Measurements from ENCODE around the gene IPO11.
"Not testable (repeated sequence)": the region's sequence is repeated elsewhere in the genome, so short reads cannot be mapped to it uniquely, and the experiment has no call there.

Gene IPO11

GRCh38 chr5:62652225-62652624, 239.7 kb downstream of the IPO11 start:
- DNase-seq = no peak

- no peak for DNase-seq
Measured at GRCh38 chr5:62653001-62653863, 240.7 kb downstream of the IPO11 start.

GRCh38 chr5:62653864-62654575, 241.5 kb downstream of the IPO11 start:
- DNase-seq = no peak

- not testable (repeated sequence) for DNase-seq
Measured at GRCh38 chr5:62657772-62658171, 245.2 kb downstream of the IPO11 start.

GRCh38 chr5:62661126-62661525, 248.6 kb downstream of the IPO11 start:
- no peak for DNase-seq

- no peak for DNase-seq
Measured at GRCh38 chr5:62662521-62662920, 250.0 kb downstream of the IPO11 start.

GRCh38 chr5:62671479-62671878, 258.9 kb downstream of the IPO11 start:
- DNase-seq = no peak

- DNase-seq = not testable (repeated sequence)
Measured at GRCh38 chr5:62676596-62676995, 264.0 kb downstream of the IPO11 start.
